HEK293 (cell line): Measurements from ENCODE around the gene POLR1E.

Experiments used
- GLIS2 ChIP-seq: fragments of 450-650 bp; formaldehyde crosslinking; IDR thresholded peaks from 2 replicates; pipeline ENCODE4 v1.5.1; 2016; ENCODE audit warnings: missing biosample characterization, missing genetic modification characterization
- HIC1 ChIP-seq: fragments of 450-650 bp; formaldehyde crosslinking; IDR thresholded peaks from 2 replicates; pipeline ENCODE4 v1.5.1; 2016; ENCODE audit warnings: missing biosample characterization, missing genetic modification characterization
- HOXA7 ChIP-seq: sonication (generic); formaldehyde crosslinking; IDR thresholded peaks from 2 replicates; pipeline ENCODE4 v1.8.1; 2022; ENCODE audit warnings: missing genetic modification reagents, borderline replicate concordance
- REST ChIP-seq: fragments of 450-650 bp; formaldehyde crosslinking; IDR thresholded peaks from 2 replicates; pipeline ENCODE4 v1.5.1; 2016; ENCODE audit warnings: missing biosample characterization, missing genetic modification characterization
- SP2 ChIP-seq: fragments of 450-650 bp; formaldehyde crosslinking; IDR thresholded peaks from 2 replicates; pipeline ENCODE4 v1.5.1; 2016; ENCODE audit warnings: missing biosample characterization, missing genetic modification characterization
- ZBTB20 ChIP-seq: fragments of 450-650 bp; formaldehyde crosslinking; IDR thresholded peaks from 2 replicates; pipeline ENCODE4 v1.5.1; 2016; ENCODE audit warnings: missing biosample characterization, missing genetic modification characterization
- ZNF138 ChIP-seq: fragments of 450-650 bp; formaldehyde crosslinking; IDR thresholded peaks from 2 replicates; pipeline ENCODE4 v1.5.1; 2016; ENCODE audit warnings: missing biosample characterization, missing genetic modification characterization, borderline replicate concordance
- ZNF148 ChIP-seq: fragments of 450-650 bp; formaldehyde crosslinking; IDR thresholded peaks from 2 replicates; pipeline ENCODE4 v1.5.0; 2017; ENCODE audit warnings: missing biosample characterization, missing genetic modification characterization, borderline replicate concordance
- ZNF248 ChIP-seq: fragments of 450-650 bp; formaldehyde crosslinking; IDR thresholded peaks from 2 replicates; pipeline ENCODE4 v1.5.1; 2017; ENCODE audit warnings: missing biosample characterization, missing genetic modification characterization
- ZNF311 ChIP-seq: fragments of 450-650 bp; formaldehyde crosslinking; IDR thresholded peaks from 2 replicates; pipeline ENCODE4 v1.5.1; 2017; ENCODE audit warnings: missing biosample characterization, missing genetic modification characterization, borderline replicate concordance
- ZNF350 ChIP-seq: fragments of 450-650 bp; formaldehyde crosslinking; IDR thresholded peaks from 2 replicates; pipeline ENCODE4 v1.5.0; 2017; ENCODE audit warnings: missing biosample characterization, mild to moderate bottlenecking, missing genetic modification characterization
- ZNF394 ChIP-seq: fragments of 450-650 bp; formaldehyde crosslinking; IDR thresholded peaks from 2 replicates; pipeline ENCODE4 v1.5.1; 2016; ENCODE audit warnings: missing biosample characterization, missing genetic modification characterization, mild to moderate bottlenecking, moderate library complexity, borderline replicate concordance
- ZNF398 ChIP-seq: fragments of 450-650 bp; formaldehyde crosslinking; IDR thresholded peaks from 2 replicates; pipeline ENCODE4 v1.5.1; 2017; ENCODE audit warnings: missing biosample characterization, missing genetic modification characterization
- ZNF426 ChIP-seq: fragments of 450-650 bp; formaldehyde crosslinking; IDR thresholded peaks from 2 replicates; pipeline ENCODE4 v1.5.1; 2017; ENCODE audit warnings: missing biosample characterization, missing genetic modification characterization, mild to moderate bottlenecking, inconsistent platforms, moderate library complexity
- ZNF621 ChIP-seq: fragments of 450-650 bp; formaldehyde crosslinking; IDR thresholded peaks from 2 replicates; pipeline ENCODE4 v1.5.1; 2017; ENCODE audit warnings: missing biosample characterization, missing genetic modification characterization
- ZNF639 ChIP-seq: fragments of 450-650 bp; formaldehyde crosslinking; IDR thresholded peaks from 2 replicates; pipeline ENCODE4 v1.5.1; 2016; ENCODE audit warnings: missing biosample characterization, missing genetic modification characterization
- TF ChIP-seq, protein P1 (sequence below): fragments of 450-650 bp; formaldehyde crosslinking; IDR thresholded peaks from 2 replicates; pipeline ENCODE4 v1.5.1; 2016; ENCODE audit warnings: missing biosample characterization, missing genetic modification characterization
- TF ChIP-seq, protein P2 (sequence below): fragments of 450-650 bp; formaldehyde crosslinking; IDR thresholded peaks from 2 replicates; pipeline ENCODE4 v1.5.1; 2016; ENCODE audit warnings: missing biosample characterization, missing genetic modification characterization
- TF ChIP-seq, protein P3 (sequence below): fragments of 450-650 bp; formaldehyde crosslinking; conservative IDR thresholded peaks from 2 replicates; pipeline ENCODE4 v1.5.1; 2016; ENCODE audit warnings: low read depth, missing biosample characterization, missing genetic modification characterization

The POLR1E gene

GRCh38 chr9:37486256-37486615 lies 488 bp downstream of the POLR1E start (continued):
- TF ChIP-seq HIC1 (tag by site-specific recombination) (no peak), REST (tag by site-specific recombination) (0 out of 2 replicates have a peak, but pooled peaks have one; percentile 7), GLIS2 (no peak; the same call in 1 of the 2 replicates), ZNF394 (tag by site-specific recombination) (peak; percentile 12; the same call in 1 of the 2 replicates), ZNF148 (tag by site-specific recombination) (no peak), ZNF621 (tag by site-specific recombination) (no peak), ZNF350 (tag by site-specific recombination) (no peak), ZNF426 (tag by site-specific recombination) (no peak), ZNF311 (tag by site-specific recombination) (no peak), ZNF138 (tag by site-specific recombination) (no peak), ZNF398 (tag by site-specific recombination) (0 out of 2 replicates have a peak, but pooled peaks have one; percentile 25), HOXA7 (no peak), ZNF248 (tag by site-specific recombination) (no peak), SP2 (tag by site-specific recombination) (peak; percentile 48), ZBTB20 (tag by site-specific recombination) (peak; percentile 45; the same call in 1 of the 2 replicates), ZNF639 (tag by site-specific recombination) (no peak)
- TF ChIP-seq, protein P1, sequence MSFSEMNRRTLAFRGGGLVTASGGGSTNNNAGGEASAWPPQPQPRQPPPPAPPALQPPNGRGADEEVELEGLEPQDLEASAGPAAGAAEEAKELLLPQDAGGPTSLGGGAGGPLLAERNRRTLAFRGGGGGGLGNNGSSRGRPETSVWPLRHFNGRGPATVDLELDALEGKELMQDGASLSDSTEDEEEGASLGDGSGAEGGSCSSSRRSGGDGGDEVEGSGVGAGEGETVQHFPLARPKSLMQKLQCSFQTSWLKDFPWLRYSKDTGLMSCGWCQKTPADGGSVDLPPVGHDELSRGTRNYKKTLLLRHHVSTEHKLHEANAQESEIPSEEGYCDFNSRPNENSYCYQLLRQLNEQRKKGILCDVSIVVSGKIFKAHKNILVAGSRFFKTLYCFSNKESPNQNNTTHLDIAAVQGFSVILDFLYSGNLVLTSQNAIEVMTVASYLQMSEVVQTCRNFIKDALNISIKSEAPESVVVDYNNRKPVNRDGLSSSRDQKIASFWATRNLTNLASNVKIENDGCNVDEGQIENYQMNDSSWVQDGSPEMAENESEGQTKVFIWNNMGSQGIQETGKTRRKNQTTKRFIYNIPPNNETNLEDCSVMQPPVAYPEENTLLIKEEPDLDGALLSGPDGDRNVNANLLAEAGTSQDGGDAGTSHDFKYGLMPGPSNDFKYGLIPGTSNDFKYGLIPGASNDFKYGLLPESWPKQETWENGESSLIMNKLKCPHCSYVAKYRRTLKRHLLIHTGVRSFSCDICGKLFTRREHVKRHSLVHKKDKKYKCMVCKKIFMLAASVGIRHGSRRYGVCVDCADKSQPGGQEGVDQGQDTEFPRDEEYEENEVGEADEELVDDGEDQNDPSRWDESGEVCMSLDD: peak; percentile 66; the same call in 1 of the 2 replicates
- TF ChIP-seq, protein P2, sequence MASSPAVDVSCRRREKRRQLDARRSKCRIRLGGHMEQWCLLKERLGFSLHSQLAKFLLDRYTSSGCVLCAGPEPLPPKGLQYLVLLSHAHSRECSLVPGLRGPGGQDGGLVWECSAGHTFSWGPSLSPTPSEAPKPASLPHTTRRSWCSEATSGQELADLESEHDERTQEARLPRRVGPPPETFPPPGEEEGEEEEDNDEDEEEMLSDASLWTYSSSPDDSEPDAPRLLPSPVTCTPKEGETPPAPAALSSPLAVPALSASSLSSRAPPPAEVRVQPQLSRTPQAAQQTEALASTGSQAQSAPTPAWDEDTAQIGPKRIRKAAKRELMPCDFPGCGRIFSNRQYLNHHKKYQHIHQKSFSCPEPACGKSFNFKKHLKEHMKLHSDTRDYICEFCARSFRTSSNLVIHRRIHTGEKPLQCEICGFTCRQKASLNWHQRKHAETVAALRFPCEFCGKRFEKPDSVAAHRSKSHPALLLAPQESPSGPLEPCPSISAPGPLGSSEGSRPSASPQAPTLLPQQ: no peak
- TF ChIP-seq, protein P3, sequence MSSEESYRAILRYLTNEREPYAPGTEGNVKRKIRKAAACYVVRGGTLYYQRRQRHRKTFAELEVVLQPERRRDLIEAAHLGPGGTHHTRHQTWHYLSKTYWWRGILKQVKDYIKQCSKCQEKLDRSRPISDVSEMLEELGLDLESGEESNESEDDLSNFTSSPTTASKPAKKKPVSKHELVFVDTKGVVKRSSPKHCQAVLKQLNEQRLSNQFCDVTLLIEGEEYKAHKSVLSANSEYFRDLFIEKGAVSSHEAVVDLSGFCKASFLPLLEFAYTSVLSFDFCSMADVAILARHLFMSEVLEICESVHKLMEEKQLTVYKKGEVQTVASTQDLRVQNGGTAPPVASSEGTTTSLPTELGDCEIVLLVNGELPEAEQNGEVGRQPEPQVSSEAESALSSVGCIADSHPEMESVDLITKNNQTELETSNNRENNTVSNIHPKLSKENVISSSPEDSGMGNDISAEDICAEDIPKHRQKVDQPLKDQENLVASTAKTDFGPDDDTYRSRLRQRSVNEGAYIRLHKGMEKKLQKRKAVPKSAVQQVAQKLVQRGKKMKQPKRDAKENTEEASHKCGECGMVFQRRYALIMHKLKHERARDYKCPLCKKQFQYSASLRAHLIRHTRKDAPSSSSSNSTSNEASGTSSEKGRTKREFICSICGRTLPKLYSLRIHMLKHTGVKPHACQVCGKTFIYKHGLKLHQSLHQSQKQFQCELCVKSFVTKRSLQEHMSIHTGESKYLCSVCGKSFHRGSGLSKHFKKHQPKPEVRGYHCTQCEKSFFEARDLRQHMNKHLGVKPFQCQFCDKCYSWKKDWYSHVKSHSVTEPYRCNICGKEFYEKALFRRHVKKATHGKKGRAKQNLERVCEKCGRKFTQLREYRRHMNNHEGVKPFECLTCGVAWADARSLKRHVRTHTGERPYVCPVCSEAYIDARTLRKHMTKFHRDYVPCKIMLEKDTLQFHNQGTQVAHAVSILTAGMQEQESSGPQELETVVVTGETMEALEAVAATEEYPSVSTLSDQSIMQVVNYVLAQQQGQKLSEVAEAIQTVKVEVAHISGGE (tag by site-specific recombination): no peak
